Transverse colon (tissue), 4 donors: Measurements from ENCODE around the gene CD34. TPM values are rescaled to one million over a fixed set of nuclear protein-coding genes. Genes with fewer than 3 reads are reported as not detected.

Experiments
- DNase-seq: peaks from one replicate; pipeline ENCODE4 v3.0.0-alpha.2; 2019
- H3K27ac ChIP-seq, 4 donors: fragments of 200-600 bp; sonication (generic); 2 replicates each; pipeline ENCODE4 v1.5.1; 2016 to 2018; ENCODE audit warnings: inconsistent platforms in 4 of 4
- H3K27me3 ChIP-seq: fragments of 200-600 bp; sonication (generic); 2 replicates; pipeline ENCODE4 v1.5.1; 2017; ENCODE audit warnings: inconsistent platforms
- H3K36me3 ChIP-seq, 4 donors: fragments of 200-600 bp; sonication (generic); 2 replicates each; pipeline ENCODE4 v1.5.1; 2017 to 2019; ENCODE audit warnings: inconsistent platforms in 4 of 4
- H3K4me1 ChIP-seq, 4 donors: fragments of 200-600 bp; sonication (generic); 2 replicates each; pipeline ENCODE4 v1.5.1; 2017 to 2020; ENCODE audit warnings: inconsistent platforms in 4 of 4
- H3K4me3 ChIP-seq, 4 donors: fragments of 200-600 bp; sonication (generic); 1 replicate in 1 of 4; 2 replicates in 3 of 4; pipeline versions ENCODE4 v1.5.1 to v1.6.1; 2017 to 2019; ENCODE audit warnings: inconsistent platforms in 4 of 4
- H3K9me3 ChIP-seq, 2 donors: fragments of 200-600 bp; sonication (generic); 2 replicates each; pipeline ENCODE4 v1.5.1; 2017 to 2019; ENCODE audit warnings: inconsistent platforms in 2 of 2
- EP300 ChIP-seq: sonication (generic); formaldehyde crosslinking; IDR thresholded peaks from one replicate; pipeline ENCODE4 v1.6.1; 2017; ENCODE audit warnings: antibody characterized with exemption, low read depth
- POLR2A ChIP-seq: fragments of 450-650 bp; IDR thresholded peaks from one replicate; pipeline ENCODE4 v1.6.1; 2016; ENCODE audit warnings: antibody characterized with exemption, mild to moderate bottlenecking, moderate library complexity
- POLR2AphosphoS5 ChIP-seq, 3 donors: sonication (generic); formaldehyde crosslinking; IDR thresholded peaks; one replicate each; pipeline ENCODE4 v1.6.1; 2016; ENCODE audit warnings: antibody characterized with exemption in 3 of 3
- WGBS, 2 donors: methylation state at CpG; one replicate each; pipeline ENCODE4 v1.1.5; 2018; ENCODE audit warnings: low coverage in 1 of 2; 5-methylcytosine and 5-hydroxymethylcytosine counted together
- in situ Hi-C, 4 donors: fragments of 200-750 bp; cut with MboI; loops; one replicate each; pipeline versions ENCODE4 v1.15.0 to v1.15.1; 2017; ENCODE audit warnings: low sequenced_read_pairs in 3 of 4, low pct_ligation_motif_present in 1 of 4, low pct_unique_long_range_greater_than_20kb in 1 of 4
- intact Hi-C: fragments of 100-400 bp; cut with DNase I; formaldehyde crosslinking; loops from one replicate; pipeline ENCODE4 v1.15.1; 2023; ENCODE audit warnings: low total_unique reads
- total RNA-seq, 4 donors: library from RNA; depleted of rRNA; stranded (reverse); fragments of >200 nt; gene quantifications; one replicate each; pipeline ENCODE4 v1.1.0, GENCODE V29; 2016
- TF ChIP-seq, protein P1 (sequence below), 5 experiments: fragments of 200-600 bp in 3 of 5; fragments of 450-650 bp in 2 of 5; sonication (generic) in 3 of 5; IDR thresholded peaks; 1 replicate in 2 of 5; 2 replicates in 3 of 5; pipeline ENCODE4 v1.5.1; 2016 to 2017; ENCODE audit warnings: antibody characterized with exemption in 5 of 5, inconsistent platforms in 3 of 5, mild to moderate bottlenecking in 2 of 5, moderate library complexity in 1 of 5

CD34 gene
- total RNA-seq, 4 donors from 2014 or later: 7.5 to 85.2 (median 9.7) TPM

DNA sequence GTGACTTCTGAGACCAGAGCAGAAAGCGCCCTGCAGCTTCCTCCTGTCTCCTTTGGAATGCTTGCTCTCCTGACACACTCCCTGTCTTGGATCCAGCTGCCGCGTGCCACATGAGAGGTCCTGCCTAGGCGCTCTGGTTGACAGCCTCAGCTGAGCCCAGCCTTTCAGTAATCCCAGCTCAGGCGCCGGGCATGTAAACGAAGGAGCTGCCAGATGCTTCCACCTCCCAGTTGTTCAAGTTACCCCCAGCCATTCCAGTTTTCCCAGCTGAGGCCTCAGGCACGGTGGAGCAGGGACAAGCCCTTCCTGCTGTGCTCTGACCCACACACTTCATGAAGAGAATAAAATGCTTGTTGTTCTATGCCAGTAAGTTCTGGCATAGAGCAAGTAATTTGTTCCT, 14.3 kb upstream of the CD34 start:
- intact Hi-C loops: no loop called here
- DNase-seq: no peak
- Histone ChIP-seq H3K27ac (peak overlapping the region in 3 of 4 donors; percentile 3 to 30 (median 26)), H3K9me3 (no peaks in the 10 kb centered on the region), H3K4me3 (no peak overlapping the region), H3K4me1 (peaks cover 0 to 7% (median 0%) of the 10 kb centered on the region in 4 donors), H3K36me3 (no peaks in the 10 kb centered on the region), H3K27me3 (no peaks in the 10 kb centered on the region)
- in situ Hi-C loops: no loop called here
- WGBS, 2 donors: 39% methylated on average over 8 of the region's 8 CpGs; no CpG with 5 or more reads in 1 of the 2 donors
- TF ChIP-seq POLR2AphosphoS5 (IDR thresholded peaks at IDR 0.05) (no peak), POLR2A (no peak), EP300 (no peak)

DNA sequence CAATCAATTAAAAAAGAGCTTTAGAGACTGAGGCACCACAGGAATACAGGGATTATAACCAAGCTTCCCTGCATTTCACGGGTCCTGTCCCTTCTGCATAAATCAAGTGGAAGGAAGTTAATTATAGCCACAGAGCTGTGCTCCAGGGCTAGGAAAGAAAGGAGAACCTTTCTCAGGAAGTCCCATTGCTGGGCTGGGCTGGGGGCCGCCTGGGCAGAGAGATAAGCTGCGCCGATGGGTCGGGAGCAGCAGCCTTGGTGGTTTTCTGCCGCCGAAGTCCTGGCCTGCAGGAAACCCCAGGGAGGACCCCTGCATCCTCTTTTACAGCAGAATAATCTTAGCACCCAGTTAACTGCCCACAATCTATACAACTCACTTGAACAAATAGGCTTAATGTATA, 12.6 kb upstream of the CD34 start:
- H3K27me3 ChIP-seq: no peaks in the 10 kb centered on the region
- intact Hi-C loops (no loop called here), in situ Hi-C loops (no loop called here)
- 57% methylated on average over 7 of the region's 7 CpGs; no CpG with 5 or more reads in 1 of the 2 donors for WGBS, 2 donors
- no peak overlapping the region for H3K4me3 ChIP-seq
- no peak for DNase-seq
- peaks cover 0 to 12% (median 0%) of the 10 kb centered on the region in 4 donors for H3K4me1 ChIP-seq
- TF ChIP-seq, protein P1, sequence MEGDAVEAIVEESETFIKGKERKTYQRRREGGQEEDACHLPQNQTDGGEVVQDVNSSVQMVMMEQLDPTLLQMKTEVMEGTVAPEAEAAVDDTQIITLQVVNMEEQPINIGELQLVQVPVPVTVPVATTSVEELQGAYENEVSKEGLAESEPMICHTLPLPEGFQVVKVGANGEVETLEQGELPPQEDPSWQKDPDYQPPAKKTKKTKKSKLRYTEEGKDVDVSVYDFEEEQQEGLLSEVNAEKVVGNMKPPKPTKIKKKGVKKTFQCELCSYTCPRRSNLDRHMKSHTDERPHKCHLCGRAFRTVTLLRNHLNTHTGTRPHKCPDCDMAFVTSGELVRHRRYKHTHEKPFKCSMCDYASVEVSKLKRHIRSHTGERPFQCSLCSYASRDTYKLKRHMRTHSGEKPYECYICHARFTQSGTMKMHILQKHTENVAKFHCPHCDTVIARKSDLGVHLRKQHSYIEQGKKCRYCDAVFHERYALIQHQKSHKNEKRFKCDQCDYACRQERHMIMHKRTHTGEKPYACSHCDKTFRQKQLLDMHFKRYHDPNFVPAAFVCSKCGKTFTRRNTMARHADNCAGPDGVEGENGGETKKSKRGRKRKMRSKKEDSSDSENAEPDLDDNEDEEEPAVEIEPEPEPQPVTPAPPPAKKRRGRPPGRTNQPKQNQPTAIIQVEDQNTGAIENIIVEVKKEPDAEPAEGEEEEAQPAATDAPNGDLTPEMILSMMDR (IDR thresholded peaks at IDR 0.05): no peak
- TF ChIP-seq POLR2AphosphoS5 (IDR thresholded peaks at IDR 0.05) (no peak), EP300 (no peak), POLR2A (no peak)
- H3K36me3 ChIP-seq: no peaks in the 10 kb centered on the region
- no peaks in the 10 kb centered on the region for H3K9me3 ChIP-seq
- H3K27ac ChIP-seq: peak overlapping the region in 1 of 4 donors; percentile 6

DNA sequence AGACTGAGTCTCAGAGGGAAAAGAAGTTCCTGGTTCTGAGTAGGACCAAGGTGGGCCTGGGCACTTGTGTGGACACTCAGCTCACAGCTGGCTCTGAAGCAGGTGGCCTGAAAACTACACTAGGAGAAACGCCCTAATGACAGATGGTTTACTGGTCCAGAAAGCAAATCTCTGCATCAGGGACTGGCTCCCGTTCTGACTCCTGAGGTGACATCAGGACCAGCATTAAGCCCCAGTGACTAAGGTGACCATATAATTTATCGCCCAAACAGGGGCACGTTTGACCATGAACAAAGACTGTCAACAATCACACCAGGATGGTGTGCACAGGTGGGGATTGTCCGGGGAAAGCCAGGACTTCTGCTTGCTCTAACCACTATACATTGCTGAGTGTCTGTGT, 12.2 kb upstream of the CD34 start:
- Histone ChIP-seq H3K9me3 (no peaks in the 10 kb centered on the region), H3K36me3 (no peaks in the 10 kb centered on the region), H3K4me3 (no peak overlapping the region), H3K27ac (peak overlapping the region in 3 of 4 donors; percentile 6 to 48 (median 40)), H3K27me3 (no peaks in the 10 kb centered on the region), H3K4me1 (peaks cover 0 to 13% (median 0%) of the 10 kb centered on the region in 4 donors)
- WGBS, 2 donors: 63% methylated on average over 5 of the region's 5 CpGs; no CpG with 5 or more reads in 1 of the 2 donors
- intact Hi-C loops (no loop called here), in situ Hi-C loops (no loop called here)
- TF ChIP-seq POLR2AphosphoS5 (IDR thresholded peaks at IDR 0.05) (no peak), EP300 (no peak), POLR2A (no peak)
- TF ChIP-seq, protein P1 (IDR thresholded peaks at IDR 0.05): no peak
- DNase-seq: no peak

DNA sequence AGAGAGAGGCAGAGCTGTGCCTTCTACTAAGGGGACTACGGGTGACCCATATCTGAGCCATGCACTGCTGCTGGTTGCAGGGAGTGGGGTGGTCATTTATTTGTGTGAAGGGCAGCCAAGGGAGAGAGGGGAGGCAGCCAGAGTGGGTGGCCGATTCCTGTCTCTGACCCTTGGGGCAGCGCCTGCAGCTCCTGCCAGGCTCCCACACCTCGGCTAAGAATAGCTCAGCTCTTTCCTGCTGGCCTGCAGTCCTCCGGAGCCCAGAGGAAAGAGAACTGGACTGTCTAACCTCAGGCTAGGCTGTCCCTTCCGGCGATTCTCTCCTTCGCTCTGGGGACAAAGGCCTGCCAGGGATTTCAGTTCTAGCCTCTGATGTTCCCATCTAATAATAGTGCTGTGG, 11.6 kb upstream of the CD34 start:
- Histone ChIP-seq H3K27ac (peak overlapping the region in 3 of 4 donors; percentile 6 to 48 (median 40)), H3K9me3 (no peaks in the 10 kb centered on the region), H3K4me1 (peaks cover 0 to 13% (median 0%) of the 10 kb centered on the region in 4 donors), H3K27me3 (no peaks in the 10 kb centered on the region), H3K4me3 (no peak overlapping the region), H3K36me3 (no peaks in the 10 kb centered on the region)
- no peak for DNase-seq
- in situ Hi-C loops (no loop called here), intact Hi-C loops (no loop called here)
- no peak for TF ChIP-seq EP300
- TF ChIP-seq, protein P1 (IDR thresholded peaks at IDR 0.05): no peak
- no peak for TF ChIP-seq POLR2AphosphoS5 (IDR thresholded peaks at IDR 0.05)
- no peak for TF ChIP-seq POLR2A
- 67% methylated on average over 8 of the region's 8 CpGs; no CpG with 5 or more reads in 1 of the 2 donors for WGBS, 2 donors

DNA sequence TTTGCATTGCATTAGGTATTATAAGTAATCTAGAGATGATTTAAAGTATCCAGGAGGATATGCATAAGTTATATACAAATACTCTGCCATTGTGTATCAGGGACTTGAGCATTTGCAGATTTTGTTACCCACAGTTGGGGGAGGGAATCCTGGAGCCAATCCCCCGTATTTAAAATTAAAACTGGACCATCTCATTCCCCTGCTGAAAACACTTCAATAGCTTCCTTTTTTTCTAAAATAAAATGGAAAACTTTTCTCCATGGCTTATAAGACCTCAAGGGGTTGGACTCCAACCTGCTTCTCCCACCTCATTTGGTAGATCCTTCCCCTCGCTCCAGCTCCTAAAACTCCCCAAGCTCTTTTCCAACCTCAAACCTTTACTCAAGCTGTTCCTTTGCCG, 10.4 kb upstream of the CD34 start:
- Histone ChIP-seq H3K36me3 (no peaks in the 10 kb centered on the region), H3K27ac (no peak overlapping the region), H3K4me3 (no peak overlapping the region), H3K9me3 (no peaks in the 10 kb centered on the region), H3K4me1 (peaks cover 0 to 13% (median 0%) of the 10 kb centered on the region in 4 donors), H3K27me3 (no peaks in the 10 kb centered on the region)
- no peak for DNase-seq
- intact Hi-C loops (no loop called here), in situ Hi-C loops (no loop called here)
- 87 to 92% methylated on average over 3 of the region's 3 CpGs for WGBS, 2 donors
- TF ChIP-seq, protein P1 (IDR thresholded peaks at IDR 0.05): no peak
- TF ChIP-seq POLR2A: no peak
- TF ChIP-seq POLR2AphosphoS5 (IDR thresholded peaks at IDR 0.05): no peak
- TF ChIP-seq EP300: no peak
